Body of pancreas (tissue), 4 donors: ENCODE results near the gene HEXIM1. TPM values are rescaled to one million over a fixed set of nuclear protein-coding genes. Genes with fewer than 3 reads are reported as not detected.
"Not testable (repeated sequence)": the region's sequence is repeated elsewhere in the genome, so short reads cannot be mapped to it uniquely, and the experiment has no call there.

Experiments
- ATAC-seq: fragments of 150-250 bp; one replicate; pipeline ENCODE4 v1.9.1; 2016
- DNase-seq, 4 donors: peaks; one replicate each; pipeline ENCODE4 v3.0.0-alpha.2; 2019
- H3K27ac ChIP-seq, 4 donors: fragments of 200-600 bp; sonication (generic); 1 replicate in 3 of 4; 2 replicates in 1 of 4; pipeline versions ENCODE4 v1.5.1 to v1.6.1; 2016 to 2019; ENCODE audit warnings: mild to moderate bottlenecking in 1 of 4, mixed read lengths in 1 of 4, moderate library complexity in 1 of 4
- H3K27me3 ChIP-seq, 2 donors: fragments of 200-600 bp; sonication (generic); one replicate each; pipeline ENCODE4 v1.6.0; 2016; ENCODE audit warnings: mild to moderate bottlenecking in 1 of 2
- H3K36me3 ChIP-seq, 2 donors: fragments of 200-600 bp; sonication (generic); replicated peaks in 1 of 2; 2 replicates each; pipeline ENCODE4 v1.5.1; 2016; ENCODE audit warnings: low read depth in 2 of 2; ENCODE audit not compliant: insufficient read depth in 1 of 2
- H3K4me1 ChIP-seq: fragments of 200-600 bp; sonication (generic); one replicate; pipeline ENCODE4 v1.6.0; 2016
- H3K4me3 ChIP-seq, 2 donors: fragments of 200-600 bp; sonication (generic); 1 replicate in 1 of 2; 2 replicates in 1 of 2; pipeline ENCODE4 v1.5.1; 2016 to 2019
- H3K9me3 ChIP-seq, 3 donors: fragments of 200-600 bp; sonication (generic); 1 replicate in 2 of 3; 2 replicates in 1 of 3; pipeline ENCODE4 v1.5.1; 2016
- CTCF ChIP-seq, 7 experiments: fragments of 450-650 bp in 4 of 7; fragments of 200-600 bp in 3 of 7; sonication (generic) in 3 of 7; IDR thresholded peaks; one replicate each; pipeline ENCODE4 v1.5.1; 2016 to 2019; ENCODE audit warnings: antibody characterized with exemption in 7 of 7
- POLR2A ChIP-seq, 3 donors: fragments of 450-650 bp; IDR thresholded peaks; one replicate each; pipeline ENCODE4 v1.6.1; 2016; ENCODE audit warnings: antibody characterized with exemption in 3 of 3, mild to moderate bottlenecking in 2 of 3
- WGBS, 2 donors: methylation state at CpG; one replicate each; pipeline ENCODE4 v1.1.5; 2017; 5-methylcytosine and 5-hydroxymethylcytosine counted together
- intact Hi-C: fragments of 100-400 bp; cut with DNase I; formaldehyde crosslinking; loops from one replicate; pipeline ENCODE4 v1.15.1; 2023
- total RNA-seq, 2 donors: library from RNA; depleted of rRNA; stranded (reverse); fragments of >200 nt; gene quantifications; one replicate each; pipeline ENCODE4 v1.1.0, GENCODE V29; 2016

HEXIM1 gene
- total RNA-seq, 2 donors from 2014 or later: 13.8 to 15.3 TPM

- H3K9me3 ChIP-seq: no peaks in the 10 kb centered on the region
- H3K4me3 ChIP-seq: no peak overlapping the region
- intact Hi-C loops: no loop called here
- H3K4me1 ChIP-seq: peaks cover 13% of the 10 kb centered on the region
- no peaks in the 10 kb centered on the region for H3K36me3 ChIP-seq
- TF ChIP-seq POLR2A (IDR thresholded peaks at IDR 0.05): peak in 1 of 3 donors; percentile 2
- no peak for TF ChIP-seq CTCF (IDR thresholded peaks at IDR 0.05)
- WGBS, 2 donors: 79 to 89% methylated on average over 7 to 14 of the region's 15 CpGs
- no peaks in the 10 kb centered on the region for H3K27me3 ChIP-seq
- no peak overlapping the region for H3K27ac ChIP-seq
- peak in 1 of 4 donors; percentile 43 for DNase-seq
- ATAC-seq: no peak
Observed at GRCh38 chr17:45123930-45124796, 24.1 kb upstream of the HEXIM1 start.

- ATAC-seq, H3K27ac ChIP-seq, intact Hi-C loops, H3K9me3 ChIP-seq, H3K27me3 ChIP-seq, H3K36me3 ChIP-seq, H3K4me3 ChIP-seq, DNase-seq: not testable (repeated sequence)
- H3K4me1 ChIP-seq: peaks cover 13% of the 10 kb centered on the region
- 67 to 86% methylated on average over 5 of the region's 5 CpGs for WGBS, 2 donors
Observed at GRCh38 chr17:45124797-45125122, 23.5 kb upstream of the HEXIM1 start.

GRCh38 chr17:45125509-45125908, 22.8 kb upstream of the HEXIM1 start:
- Histone ChIP-seq H3K27ac (no peak overlapping the region), H3K9me3 (no peaks in the 10 kb centered on the region), H3K4me1 (peaks cover 13% of the 10 kb centered on the region), H3K27me3 (no peaks in the 10 kb centered on the region), H3K36me3 (no peaks in the 10 kb centered on the region), H3K4me3 (no peak overlapping the region)
- DNase-seq (no peak), ATAC-seq (no peak)
- WGBS, 2 donors: 97 to 99% methylated on average over 8 of the region's 8 CpGs
- no peak for TF ChIP-seq CTCF (IDR thresholded peaks at IDR 0.05)
- no peak for TF ChIP-seq POLR2A (IDR thresholded peaks at IDR 0.05)
- intact Hi-C loops: no loop called here

GRCh38 chr17:45127207-45127547, 21.1 kb upstream of the HEXIM1 start:
- DNase-seq (no peak), ATAC-seq (no peak)
- Histone ChIP-seq H3K27me3 (no peaks in the 10 kb centered on the region), H3K36me3 (no peaks in the 10 kb centered on the region), H3K4me3 (no peak overlapping the region), H3K4me1 (peaks cover 28% of the 10 kb centered on the region), H3K9me3 (no peaks in the 10 kb centered on the region), H3K27ac (peak overlapping the region in 3 of 4 donors; percentile 42 to 61 (median 48))
- intact Hi-C loops: no loop called here
- 86 to 92% methylated on average over 1 to 8 of the region's 8 CpGs for WGBS, 2 donors
- TF ChIP-seq CTCF (IDR thresholded peaks at IDR 0.05): no peak
- no peak for TF ChIP-seq POLR2A (IDR thresholded peaks at IDR 0.05)

GRCh38 chr17:45127548-45128300, 20.6 kb upstream of the HEXIM1 start:
- no peak overlapping the region for H3K4me3 ChIP-seq
- H3K36me3 ChIP-seq: no peaks in the 10 kb centered on the region
- no peaks in the 10 kb centered on the region for H3K9me3 ChIP-seq
- H3K27me3 ChIP-seq: no peaks in the 10 kb centered on the region
- intact Hi-C loops: no loop called here
- H3K4me1 ChIP-seq: peaks cover 30% of the 10 kb centered on the region
- 29 to 48% methylated on average over 19 to 20 of the region's 20 CpGs for WGBS, 2 donors
- ATAC-seq (peak; percentile 12), DNase-seq (peak; percentile 39 to 74 (median 54))
- peak overlapping the region; percentile 42 to 61 (median 47) for H3K27ac ChIP-seq
- TF ChIP-seq POLR2A (IDR thresholded peaks at IDR 0.05) (no peak), CTCF (IDR thresholded peaks at IDR 0.05) (no peak)
